Stimulated activated CD4-positive, alpha-beta T cell treated with anti-CD3 and anti-CD28 coated beads, Interleukin-12 subunit alpha, Interleukin-12 subunit beta, amount 100 ng/mL, for 48 hours (primary cell): Measurements from ENCODE around the gene SNX1.
"Not testable (repeated sequence)": the region's sequence is repeated elsewhere in the genome, so short reads cannot be mapped to it uniquely, and the experiment has no call there.

Experiments
- DNase-seq, 3 donors: peaks; one replicate each; pipeline ENCODE4 v3.0.0-alpha.2; 2020; ENCODE audit warnings: low read depth in 2 of 3, low spot score in 1 of 3

The SNX1 gene

GRCh38 chr15:64071931-64072765, 23.6 kb upstream of the SNX1 start:
- no peak for DNase-seq

GRCh38 chr15:64072812-64073211, 23.0 kb upstream of the SNX1 start:
- DNase-seq, result no peak

GRCh38 chr15:64073496-64073895, 22.3 kb upstream of the SNX1 start:
- not testable (repeated sequence) for DNase-seq

GRCh38 chr15:64082757-64083156, 13.0 kb upstream of the SNX1 start:
- no peak for DNase-seq

GRCh38 chr15:64089543-64090280, 6.1 kb upstream of the SNX1 start:
- no peak for DNase-seq

- no peak for DNase-seq
Observed at GRCh38 chr15:64090527-64090926, 5.3 kb upstream of the SNX1 start.

GRCh38 chr15:64092075-64092820, 3.5 kb upstream of the SNX1 start:
- no peak for DNase-seq

- DNase-seq, result peak; percentile 17 to 31 (median 27)
Observed at GRCh38 chr15:64092864-64093626, 2.7 kb upstream of the SNX1 start.

GRCh38 chr15:64093627-64094417, 2.0 kb upstream of the SNX1 start, which contains the start of gene CIAO2A:
Gene CIAO2A, minus strand, starts transcription at chr15:64093838. Its CDS starts 70 bp downstream, at chr15:64093768.
- DNase-seq, result peak; percentile 90 to 94 (median 93)

- no peak for DNase-seq
Observed at GRCh38 chr15:64095431-64095794, 369 bp upstream of the SNX1 start.

- no peak for DNase-seq
Observed at GRCh38 chr15:64096668-64097384, 1.0 kb downstream of the SNX1 start.

GRCh38 chr15:64099379-64099778, 3.6 kb downstream of the SNX1 start:
- no peak for DNase-seq

- no peak for DNase-seq
Observed at GRCh38 chr15:64100958-64101357, 5.2 kb downstream of the SNX1 start.

- no peak for DNase-seq
Observed at GRCh38 chr15:64102497-64102896, 6.7 kb downstream of the SNX1 start.

GRCh38 chr15:64105113-64105704, 9.4 kb downstream of the SNX1 start:
- DNase-seq, result no peak

- DNase-seq, result no peak
Observed at GRCh38 chr15:64107337-64107736, 11.6 kb downstream of the SNX1 start.

- not testable (repeated sequence) for DNase-seq
Observed at GRCh38 chr15:64110108-64110701, 14.4 kb downstream of the SNX1 start.

GRCh38 chr15:64110950-64111678, 15.3 kb downstream of the SNX1 start:
- no peak for DNase-seq
